Occipital lobe (tissue), 2 donors: Measurements from ENCODE around the gene PRR12. TPM values are rescaled to one million over a fixed set of nuclear protein-coding genes. Genes with fewer than 3 reads are reported as not detected.
"Not testable (repeated sequence)": the region's sequence is repeated elsewhere in the genome, so short reads cannot be mapped to it uniquely, and the experiment has no call there.

ENCODE experiments used
- DNase-seq: peaks from one replicate; lab custom pipeline; 2025; lab: John Stamatoyannopoulos, UW
- total RNA-seq: library from RNA; depleted of rRNA; stranded (reverse); fragments of >200 nt; gene quantifications from one replicate; pipeline ENCODE4 v1.2.3, GENCODE V29; 2014

PRR12 gene
- total RNA-seq, 1 donor from 2014 or later: 2.5 TPM

GRCh38 chr19:49617860-49618259 lies 26.9 kb downstream of the PRR12 start:
- DNase-seq: not testable (repeated sequence)

GRCh38 chr19:49624967-49625910 lies 34.3 kb downstream of the PRR12 start:
- no peak for DNase-seq

GRCh38 chr19:49626226-49626625 lies 35.2 kb downstream of the PRR12 start:
- DNase-seq: no peak

GRCh38 chr19:49629659-49630058 lies 38.7 kb downstream of the PRR12 start:
- DNase-seq: no peak

- DNase-seq: no peak
These were observed 40.1 kb downstream of the PRR12 start for GRCh38 chr19:49631014-49631588.

- no peak for DNase-seq
These were observed 40.7 kb downstream of the PRR12 start for GRCh38 chr19:49631610-49632192.

GRCh38 chr19:49632576-49632975 lies 41.6 kb downstream of the PRR12 start:
- no peak for DNase-seq

- DNase-seq: not testable (repeated sequence)
These were observed 42.3 kb downstream of the PRR12 start for GRCh38 chr19:49633273-49633672.

- DNase-seq: no peak
These were observed 44.7 kb downstream of the PRR12 start for GRCh38 chr19:49635530-49636232.

GRCh38 chr19:49636233-49636932 lies 45.4 kb downstream of the PRR12 start:
- no peak for DNase-seq

GRCh38 chr19:49637821-49638738 lies 47.1 kb downstream of the PRR12 start:
- no peak for DNase-seq

GRCh38 chr19:49639401-49640112 lies 48.6 kb downstream of the PRR12 start:
- DNase-seq: no peak

GRCh38 chr19:49640113-49640898 lies 49.3 kb downstream of the PRR12 start, which contains the start of gene RRAS:
Gene RRAS, minus strand, starts transcription at chr19:49640143. Its CDS starts 45 bp downstream, at chr19:49640098.
- peak; percentile 99 for DNase-seq

GRCh38 chr19:49641688-49642491 lies 50.9 kb downstream of the PRR12 start, which contains the start of gene SCAF1:
Gene SCAF1, plus strand, starts transcription at chr19:49642209. Its CDS starts 2,818 bp downstream, at chr19:49645027.
- DNase-seq: peak; percentile 99

GRCh38 chr19:49642492-49643035 lies 51.6 kb downstream of the PRR12 start:
- no peak for DNase-seq

- no peak for DNase-seq
These were observed 52.5 kb downstream of the PRR12 start for GRCh38 chr19:49643466-49643865.

GRCh38 chr19:49645592-49645991 lies 54.6 kb downstream of the PRR12 start:
- DNase-seq: no peak
